ENCODE measurements around the gene RAD51C. TPM values are rescaled to one million over a fixed set of nuclear protein-coding genes. Genes with fewer than 3 reads are reported as not detected.

Gene RAD51C
- polyA plus RNA-seq, 1 donor (not counting 4 experiments of a cell fraction or from before 2014, with no cell fraction given) = 41.8 TPM

DNA sequence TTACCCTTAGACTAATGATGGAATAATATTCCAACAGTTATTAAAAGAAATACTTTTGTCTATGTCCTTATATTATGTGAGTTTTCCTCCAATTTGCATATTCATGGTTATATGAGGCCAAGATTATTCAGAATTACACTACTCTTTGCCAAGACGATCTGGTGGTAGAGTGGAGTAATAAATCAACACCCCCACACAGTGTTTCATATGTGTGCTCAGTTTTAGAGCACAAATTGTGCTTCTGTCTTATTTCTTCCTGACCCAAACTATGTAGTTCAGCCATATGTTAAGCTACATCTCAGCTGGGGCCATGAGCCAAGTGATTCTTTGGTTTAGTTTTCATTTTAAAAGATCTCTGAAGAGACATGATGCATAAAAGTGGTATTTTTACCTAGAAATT lies 36.4 kb downstream of the RAD51C start:
- TF ChIP-seq EZH2 (IDR thresholded peaks at IDR 0.05; ENCODE audit: low read length) (no peak), CTCF (optimal IDR thresholded peaks at IDR 0.05 in 1 of 3, IDR thresholded peaks at IDR 0.05 in 1 of 3, conservative IDR thresholded peaks at IDR 0.05 in 1 of 3; ENCODE audit: extremely low read depth in 1 of 3, insufficient read depth in 2 of 3, low read length in 3 of 3) (no peak)
- Histone ChIP-seq H3K9me3 (ENCODE audit: control insufficient read depth, low read depth, low read length) (no peaks in the 10 kb centered on the region), H2AFZ (ENCODE audit: control insufficient read depth, low read length) (no peak overlapping the region), H4K20me1 (ENCODE audit: control insufficient read depth, extremely low read depth, insufficient read depth, low read length) (no peaks in the 10 kb centered on the region), H3K4me2 (ENCODE audit: control insufficient read depth, extremely low read depth, insufficient read depth, low read depth, low read length) (no peak overlapping the region), H3K9me1 (ENCODE audit: control insufficient read depth, extremely low read depth, insufficient read depth, low read length) (no peaks in the 10 kb centered on the region), H3K4me3 (ENCODE audit: control insufficient read depth in 2 of 3, extremely low read depth in 1 of 3, insufficient read depth in 2 of 3, low read depth in 1 of 3, low read length in 3 of 3) (no peak overlapping the region), H3K27ac (ENCODE audit: control insufficient read depth, insufficient read depth, low read length) (no peak overlapping the region), H3K27me3 (ENCODE audit: control insufficient read depth, extremely low read depth, insufficient read depth, low read length) (no peaks in the 10 kb centered on the region), H3K9ac (ENCODE audit: control insufficient read depth, extremely low read depth, insufficient read depth, low read length) (no peak overlapping the region), H3K4me1 (ENCODE audit: control insufficient read depth, extremely low read depth, insufficient read depth, low read length) (no peaks in the 10 kb centered on the region), H3K79me2 (ENCODE audit: control insufficient read depth, insufficient read depth, low read length) (no peaks in the 10 kb centered on the region), H3K36me3 (ENCODE audit: control insufficient read depth in 2 of 2, extremely low read depth in 1 of 2, insufficient read depth in 2 of 2, low read length in 2 of 2) (no peaks in the 10 kb centered on the region)
- no peak for DNase-seq (ENCODE audit: low read depth, low spot score)
- no peak for FAIRE-seq
- dilution Hi-C loops (cut with MboI; ENCODE audit: extremely low pct_ligation_motif_present, low sequenced_read_pairs) = no loop called here

DNA sequence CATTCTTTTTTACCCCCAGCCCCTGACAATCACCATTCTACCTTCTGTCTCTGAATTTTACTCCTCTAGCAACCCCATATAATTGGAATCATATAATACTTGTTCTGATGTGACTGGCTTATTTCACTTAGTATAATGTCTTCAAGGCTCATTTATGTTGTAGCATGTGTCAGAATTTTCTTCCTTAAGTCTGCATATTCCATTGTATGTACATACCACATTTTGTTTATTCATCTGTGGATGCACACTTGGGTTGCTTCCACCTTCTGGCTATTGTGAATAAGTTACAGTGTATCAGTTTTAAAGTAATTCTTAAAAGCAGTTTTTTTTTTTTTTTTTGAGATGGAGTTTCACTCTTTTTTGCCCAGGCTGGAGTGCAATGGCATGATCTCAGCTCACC lies 38.5 kb downstream of the RAD51C start:
- TF ChIP-seq EZH2 (IDR thresholded peaks at IDR 0.05; ENCODE audit: low read length) = no peak
- TF ChIP-seq CTCF (optimal IDR thresholded peaks at IDR 0.05 in 1 of 3, IDR thresholded peaks at IDR 0.05 in 1 of 3, conservative IDR thresholded peaks at IDR 0.05 in 1 of 3; ENCODE audit: extremely low read depth in 1 of 3, insufficient read depth in 2 of 3, low read length in 3 of 3) = no peak
- Histone ChIP-seq H3K4me2 (ENCODE audit: control insufficient read depth, extremely low read depth, insufficient read depth, low read depth, low read length) (no peak overlapping the region), H3K4me1 (ENCODE audit: control insufficient read depth, extremely low read depth, insufficient read depth, low read length) (no peaks in the 10 kb centered on the region), H3K9me1 (ENCODE audit: control insufficient read depth, extremely low read depth, insufficient read depth, low read length) (no peaks in the 10 kb centered on the region), H2AFZ (ENCODE audit: control insufficient read depth, low read length) (no peak overlapping the region), H3K79me2 (ENCODE audit: control insufficient read depth, insufficient read depth, low read length) (no peaks in the 10 kb centered on the region), H3K27ac (ENCODE audit: control insufficient read depth, insufficient read depth, low read length) (no peak overlapping the region), H3K4me3 (ENCODE audit: control insufficient read depth in 2 of 3, extremely low read depth in 1 of 3, insufficient read depth in 2 of 3, low read depth in 1 of 3, low read length in 3 of 3) (no peak overlapping the region), H3K36me3 (ENCODE audit: control insufficient read depth in 2 of 2, extremely low read depth in 1 of 2, insufficient read depth in 2 of 2, low read length in 2 of 2) (no peaks in the 10 kb centered on the region), H4K20me1 (ENCODE audit: control insufficient read depth, extremely low read depth, insufficient read depth, low read length) (no peaks in the 10 kb centered on the region), H3K9ac (ENCODE audit: control insufficient read depth, extremely low read depth, insufficient read depth, low read length) (no peak overlapping the region), H3K9me3 (ENCODE audit: control insufficient read depth, low read depth, low read length) (no peaks in the 10 kb centered on the region), H3K27me3 (ENCODE audit: control insufficient read depth, extremely low read depth, insufficient read depth, low read length) (no peaks in the 10 kb centered on the region)
- DNase-seq (ENCODE audit: low read depth, low spot score) = no peak
- dilution Hi-C loops (cut with MboI; ENCODE audit: extremely low pct_ligation_motif_present, low sequenced_read_pairs) = no loop called here
- no peak for FAIRE-seq
